Stomach (tissue), 4 donors: ENCODE measurements around the gene RASSF4.

Experiments
- EP300 ChIP-seq: sonication (generic); formaldehyde crosslinking; IDR thresholded peaks from one replicate; pipeline ENCODE4 v1.6.1; 2017; ENCODE audit warnings: antibody characterized with exemption
- TF ChIP-seq, protein P1 (sequence below), 7 experiments: fragments of 450-650 bp in 4 of 7; fragments of 200-600 bp in 3 of 7; sonication (generic) in 3 of 7; IDR thresholded peaks; one replicate each; pipeline ENCODE4 v1.5.1; 2016 to 2019; ENCODE audit warnings: antibody characterized with exemption in 7 of 7, control low read depth in 2 of 7, mild to moderate bottlenecking in 1 of 7

- TF ChIP-seq, protein P1, sequence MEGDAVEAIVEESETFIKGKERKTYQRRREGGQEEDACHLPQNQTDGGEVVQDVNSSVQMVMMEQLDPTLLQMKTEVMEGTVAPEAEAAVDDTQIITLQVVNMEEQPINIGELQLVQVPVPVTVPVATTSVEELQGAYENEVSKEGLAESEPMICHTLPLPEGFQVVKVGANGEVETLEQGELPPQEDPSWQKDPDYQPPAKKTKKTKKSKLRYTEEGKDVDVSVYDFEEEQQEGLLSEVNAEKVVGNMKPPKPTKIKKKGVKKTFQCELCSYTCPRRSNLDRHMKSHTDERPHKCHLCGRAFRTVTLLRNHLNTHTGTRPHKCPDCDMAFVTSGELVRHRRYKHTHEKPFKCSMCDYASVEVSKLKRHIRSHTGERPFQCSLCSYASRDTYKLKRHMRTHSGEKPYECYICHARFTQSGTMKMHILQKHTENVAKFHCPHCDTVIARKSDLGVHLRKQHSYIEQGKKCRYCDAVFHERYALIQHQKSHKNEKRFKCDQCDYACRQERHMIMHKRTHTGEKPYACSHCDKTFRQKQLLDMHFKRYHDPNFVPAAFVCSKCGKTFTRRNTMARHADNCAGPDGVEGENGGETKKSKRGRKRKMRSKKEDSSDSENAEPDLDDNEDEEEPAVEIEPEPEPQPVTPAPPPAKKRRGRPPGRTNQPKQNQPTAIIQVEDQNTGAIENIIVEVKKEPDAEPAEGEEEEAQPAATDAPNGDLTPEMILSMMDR (IDR thresholded peaks at IDR 0.05), result no peak
- TF ChIP-seq EP300, result no peak
Observed at GRCh38 chr10:44998146-44998631, 38.6 kb downstream of the RASSF4 start.
